K562 (cell line): ENCODE data around the gene MBD4. TPM values are rescaled to one million over a fixed set of nuclear protein-coding genes. Genes with fewer than 3 reads are reported as not detected.

Source experiments
- BRD9 ChIP-seq: fragments of 450-650 bp; IDR thresholded peaks from 2 replicates; pipeline ENCODE4 v1.6.1; 2018; ENCODE audit warnings: low read depth; ENCODE audit not compliant: partially characterized antibody
- C11orf30 ChIP-seq: fragments of 450-650 bp; IDR thresholded peaks from 2 replicates; pipeline ENCODE4 v1.6.1; 2016; ENCODE audit warnings: low read depth, mild to moderate bottlenecking
- FUS ChIP-seq: fragments of 200-400 bp; formaldehyde crosslinking; optimal IDR thresholded peaks from 2 replicates; pipeline ENCODE3; 2017; ENCODE audit warnings: low read depth, low read length
- GTF2A2 ChIP-seq: IDR thresholded peaks from 2 replicates; pipeline ENCODE4 v1.6.1; 2016; ENCODE audit warnings: mild to moderate bottlenecking, missing genetic modification characterization, missing compliant biosample characterization
- GTF2E2 ChIP-seq: fragments of 200-800 bp; sonication (Bioruptor generic); IDR thresholded peaks from 2 replicates; pipeline ENCODE4 v1.6.1; 2016; ENCODE audit warnings: missing genetic modification characterization, missing compliant biosample characterization
- HNRNPL ChIP-seq: fragments of 200-400 bp; formaldehyde crosslinking; IDR thresholded peaks from 2 replicates; pipeline ENCODE4 v1.6.1; 2017; ENCODE audit warnings: low read depth, mild to moderate bottlenecking, low read length
- HOXB6 ChIP-seq: fragments of 250-450 bp; sonication (Bioruptor Pico); IDR thresholded peaks from 2 replicates; pipeline ENCODE4 v1.5.1; 2022; ENCODE audit warnings: mild to moderate bottlenecking, borderline replicate concordance
- KAT2B ChIP-seq: IDR thresholded peaks from one replicate; pipeline ENCODE4 v1.6.1; 2012; ENCODE audit warnings: low read depth, mild to moderate bottlenecking, control low read depth, inconsistent platforms, low read length, moderate library complexity
- MAFK ChIP-seq: IDR thresholded peaks from 2 replicates; pipeline ENCODE4 v1.6.1; 2011; ENCODE audit warnings: low read length, improper control_type of control experiment
- MTA1 ChIP-seq: fragments of 450-650 bp; IDR thresholded peaks from 2 replicates; pipeline ENCODE4 v1.6.1; 2017; ENCODE audit warnings: borderline replicate concordance
- MYBL2 ChIP-seq, 2 experiments: fragments of 450-650 bp in 1 of 2; sonication (generic) in 1 of 2; formaldehyde crosslinking in 1 of 2; IDR thresholded peaks; 2 replicates each; pipeline versions ENCODE4 v1.6.1 to v1.8.1; 2017 to 2022; ENCODE audit warnings: borderline replicate concordance in 1 of 2, inconsistent platforms in 1 of 2, low read depth in 1 of 2, mild to moderate bottlenecking in 1 of 2, missing genetic modification reagents in 1 of 2, moderate library complexity in 1 of 2
- PYGO2 ChIP-seq: fragments of 450-650 bp; IDR thresholded peaks from 2 replicates; pipeline ENCODE4 v1.6.1; 2016; ENCODE audit warnings: mild to moderate bottlenecking, missing genetic modification characterization, moderate library complexity, missing compliant biosample characterization
- SFPQ ChIP-seq: fragments of 200-400 bp; formaldehyde crosslinking; IDR thresholded peaks from 2 replicates; pipeline ENCODE4 v1.6.1; 2017; ENCODE audit warnings: mild to moderate bottlenecking, low read depth, low read length, moderate library complexity
- TBP ChIP-seq: optimal IDR thresholded peaks from 2 replicates; pipeline ENCODE3; 2011; ENCODE audit warnings: low read depth, low read length, improper control_type of control experiment
- TOE1 ChIP-seq, 2 experiments: fragments of 450-650 bp in 1 of 2; sonication (generic) in 1 of 2; formaldehyde crosslinking in 1 of 2; IDR thresholded peaks; 2 replicates each; pipeline versions ENCODE4 v1.7.1 to v1.8.0; 2016 to 2022; ENCODE audit warnings: borderline replicate concordance in 2 of 2, mild to moderate bottlenecking in 2 of 2, antibody characterized with exemption in 1 of 2, inconsistent platforms in 1 of 2, low read depth in 1 of 2, missing genetic modification reagents in 1 of 2, moderate library complexity in 1 of 2
- ZNF217 ChIP-seq: sonication (generic); formaldehyde crosslinking; IDR thresholded peaks from 2 replicates; pipeline ENCODE4 v1.8.0; 2022; ENCODE audit warnings: mild to moderate bottlenecking, missing genetic modification reagents
- ZNF766 ChIP-seq: fragments of 200-800 bp; sonication (Bioruptor generic); conservative IDR thresholded peaks from 2 replicates; pipeline ENCODE4 v1.6.1; 2016; ENCODE audit warnings: missing genetic modification characterization, missing compliant biosample characterization
- ZZZ3 ChIP-seq: fragments of 450-650 bp; IDR thresholded peaks from 2 replicates; pipeline ENCODE4 v1.6.1; 2016; ENCODE audit warnings: antibody characterized with exemption, mild to moderate bottlenecking, moderate library complexity
- polyA plus RNA-seq, 8 experiments: library from polyadenylated mRNA; depleted of rRNA in 4 of 8; stranded (reverse) in 5 of 8; unstranded in 3 of 8; fragments of >200 nt; fragmentation: Nextera tagmentation in 2 of 8; fragmentation: Illumina TruSeq in 1 of 8; extraction: Ambion mirVana in 2 of 8; extraction: Trizol in 1 of 8; gene quantifications; 2 replicates each; pipeline versions ENCODE4 v1.2.1 to v1.2.3, GENCODE V29; 2011 to 2014; ENCODE audit warnings: inconsistent platforms in 1 of 8, missing spikeins in 1 of 8
- total RNA-seq, 7 experiments: library from RNA; depleted of rRNA in 6 of 7; stranded (reverse); fragments of >200 nt in 6 of 7; fragmentation: Illumina TruSeq in 2 of 7; extraction: Trizol in 2 of 7; gene quantifications; 2 replicates each; pipeline versions ENCODE4 v1.2.1 to v1.2.3, GENCODE V29; 2011 to 2021; ENCODE audit warnings: low replicate concordance in 1 of 7
- TF ChIP-seq, protein P1 (sequence below): fragments of 450-650 bp; formaldehyde crosslinking; IDR thresholded peaks from 2 replicates; pipeline ENCODE4 v1.4.0; 2022; ENCODE audit warnings: missing genetic modification characterization
- TF ChIP-seq, protein P2 (sequence below): sonication (generic); formaldehyde crosslinking; IDR thresholded peaks from 2 replicates; pipeline ENCODE4 v1.5.0; 2020; ENCODE audit warnings: missing genetic modification reagents

The MBD4 gene
- total and polyA plus RNA-seq, 9 of the 15 experiments (the other 6 are each of a cell fraction or from before 2014, with no cell fraction given), result 13.3 to 63.9 (median 39.0) TPM

GRCh38 chr3:129399145-129399894, 40.4 kb downstream of the MBD4 start (continued):
- TF ChIP-seq ZZZ3 (peak; percentile 76), ZNF217 (no peak), GTF2E2 (tag) (0 out of 2 replicates have a peak, but pooled peaks have one; percentile 0), TBP (no peak), TOE1 (IDR thresholded peaks at IDR 0.05; ENCODE audit: borderline replicate concordance) (peak; percentile 72), TOE1 (CRISPR knock-in tag; IDR thresholded peaks at IDR 0.05; ENCODE audit: borderline replicate concordance, low read depth) (no peak), HNRNPL (no peak), C11orf30 (peak; percentile 77), MYBL2 (IDR thresholded peaks at IDR 0.05; ENCODE audit: low read depth) (no peak), MYBL2 (CRISPR knock-in tag; IDR thresholded peaks at IDR 0.05; ENCODE audit: borderline replicate concordance) (no peak), KAT2B (no peak), FUS (no peak), BRD9 (no peak), HOXB6 (no peak), PYGO2 (tag) (no peak), MTA1 (no peak), MAFK (no peak), SFPQ (no peak), GTF2A2 (tag) (no peak), ZNF766 (CRISPR knock-in tag) (0 out of 2 replicates have a peak, but pooled peaks have one; percentile 26)
- TF ChIP-seq, protein P1, sequence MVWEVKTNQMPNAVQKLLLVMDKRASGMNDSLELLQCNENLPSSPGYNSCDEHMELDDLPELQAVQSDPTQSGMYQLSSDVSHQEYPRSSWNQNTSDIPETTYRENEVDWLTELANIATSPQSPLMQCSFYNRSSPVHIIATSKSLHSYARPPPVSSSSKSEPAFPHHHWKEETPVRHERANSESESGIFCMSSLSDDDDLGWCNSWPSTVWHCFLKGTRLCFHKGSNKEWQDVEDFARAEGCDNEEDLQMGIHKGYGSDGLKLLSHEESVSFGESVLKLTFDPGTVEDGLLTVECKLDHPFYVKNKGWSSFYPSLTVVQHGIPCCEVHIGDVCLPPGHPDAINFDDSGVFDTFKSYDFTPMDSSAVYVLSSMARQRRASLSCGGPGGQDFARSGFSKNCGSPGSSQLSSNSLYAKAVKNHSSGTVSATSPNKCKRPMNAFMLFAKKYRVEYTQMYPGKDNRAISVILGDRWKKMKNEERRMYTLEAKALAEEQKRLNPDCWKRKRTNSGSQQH (CRISPR knock-in tag), result no peak
- TF ChIP-seq, protein P2, sequence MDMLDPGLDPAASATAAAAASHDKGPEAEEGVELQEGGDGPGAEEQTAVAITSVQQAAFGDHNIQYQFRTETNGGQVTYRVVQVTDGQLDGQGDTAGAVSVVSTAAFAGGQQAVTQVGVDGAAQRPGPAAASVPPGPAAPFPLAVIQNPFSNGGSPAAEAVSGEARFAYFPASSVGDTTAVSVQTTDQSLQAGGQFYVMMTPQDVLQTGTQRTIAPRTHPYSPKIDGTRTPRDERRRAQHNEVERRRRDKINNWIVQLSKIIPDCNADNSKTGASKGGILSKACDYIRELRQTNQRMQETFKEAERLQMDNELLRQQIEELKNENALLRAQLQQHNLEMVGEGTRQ, result no peak
